Activated T-cell treated with anti-CD3 and anti-CD28 coated beads, Interleukin-2, amount 50 U/mL, for 48 hours (primary cell): ENCODE measurements around the gene LY6G5C.
A peak's percentile ranks its signal among the peaks of the same experiment; 100 is the strongest.

ENCODE experiments used
- DNase-seq, 2 experiments: peaks; one replicate each; pipeline ENCODE4 v3.0.0-alpha.2; 2020

Gene LY6G5C

GRCh38 chr6:31680226-31681134 lies at the start of gene LY6G5C:
Gene LY6G5C, minus strand, starts transcription at chr6:31681067. Its CDS starts 694 bp downstream, at chr6:31680373.
- peak; percentile 76 to 80 for DNase-seq

- DNase-seq: peak; percentile 81 to 84
Observed at GRCh38 chr6:31729979-31730630, 49.2 kb upstream of the LY6G5C start.

- DNase-seq: peak; percentile 86 to 87
Observed at GRCh38 chr6:31729515-31729978, 48.7 kb upstream of the LY6G5C start.

GRCh38 chr6:31728767-31729514 lies 48.1 kb upstream of the LY6G5C start, which contains the start of gene DDAH2:
Gene DDAH2, minus strand, starts transcription at chr6:31729299. Its CDS starts 138 bp downstream, at chr6:31729161.
- no peak for DNase-seq

- DNase-seq: no peak
Observed at GRCh38 chr6:31727717-31728671, 47.1 kb upstream of the LY6G5C start.

GRCh38 chr6:31727034-31727716 lies 46.3 kb upstream of the LY6G5C start:
- DNase-seq: no peak

- no peak for DNase-seq
Observed at GRCh38 chr6:31725502-31726350, 44.9 kb upstream of the LY6G5C start.

- DNase-seq: no peak
Observed at GRCh38 chr6:31723980-31724691, 43.3 kb upstream of the LY6G5C start.

GRCh38 chr6:31723245-31723979 lies 42.5 kb upstream of the LY6G5C start, which contains the start of gene MPIG6B:
Gene MPIG6B, plus strand, starts transcription at chr6:31723373. Its CDS starts 11 bp downstream, at chr6:31723384.
- DNase-seq: no peak

GRCh38 chr6:31722173-31722572 lies 41.3 kb upstream of the LY6G5C start:
- no peak for DNase-seq

- no peak for DNase-seq
Observed at GRCh38 chr6:31721351-31722020, 40.6 kb upstream of the LY6G5C start, which contains the start of gene LY6G6C. Gene LY6G6C, minus strand, starts transcription at chr6:31721746. Its CDS starts 67 bp downstream, at chr6:31721679.

GRCh38 chr6:31720196-31720770 lies 39.4 kb upstream of the LY6G5C start:
- no peak for DNase-seq

GRCh38 chr6:31719001-31719400 lies 38.1 kb upstream of the LY6G5C start:
- DNase-seq: no peak

GRCh38 chr6:31718265-31718664 lies 37.4 kb upstream of the LY6G5C start:
- DNase-seq: no peak

GRCh38 chr6:31717499-31718222 lies 36.8 kb upstream of the LY6G5C start:
- no peak for DNase-seq

GRCh38 chr6:31715022-31715958 lies 34.4 kb upstream of the LY6G5C start, which contains the start of gene LY6G6D:
Gene LY6G6D, plus strand, starts transcription at chr6:31715348. Its CDS starts 8 bp downstream, at chr6:31715356.
- DNase-seq: no peak
